ENCODE data around the gene JAG1. TPM values are rescaled to one million over a fixed set of nuclear protein-coding genes. Genes with fewer than 3 reads are reported as not detected.

The JAG1 gene
- total RNA-seq: 9.5 and 36.2 TPM in 2 replicates

GRCh38 chr20:10673842-10674683 is at the start of gene JAG1:
TSS of gene JAG1 (minus strand) at chr20:10673999. CDS start at chr20:10673530, 469 bp downstream.

Other genes starting within 250 kb of the JAG1 start
- gene MKKS, start 239.8 kb downstream of the JAG1 start, total RNA-seq: 8.6 and 13.0 TPM in 2 replicates
- 2.7 and 3.5 TPM in 2 replicates for gene SLX4IP, start 238.7 kb downstream of the JAG1 start, total RNA-seq

Measured in smooth muscle cell of the umbilical artery (primary cell).